HG02981 (cell line): ENCODE measurements around the gene ESR1.

Experiments
- ATAC-seq: cut with Tn5 transposase; IDR thresholded peaks from one replicate; pipeline ENCODE4 v1.9.1; 2021; ENCODE audit warnings: mild to moderate bottlenecking, moderate library complexity; ENCODE audit not compliant: unreplicated experiment

ESR1 gene

DNA sequence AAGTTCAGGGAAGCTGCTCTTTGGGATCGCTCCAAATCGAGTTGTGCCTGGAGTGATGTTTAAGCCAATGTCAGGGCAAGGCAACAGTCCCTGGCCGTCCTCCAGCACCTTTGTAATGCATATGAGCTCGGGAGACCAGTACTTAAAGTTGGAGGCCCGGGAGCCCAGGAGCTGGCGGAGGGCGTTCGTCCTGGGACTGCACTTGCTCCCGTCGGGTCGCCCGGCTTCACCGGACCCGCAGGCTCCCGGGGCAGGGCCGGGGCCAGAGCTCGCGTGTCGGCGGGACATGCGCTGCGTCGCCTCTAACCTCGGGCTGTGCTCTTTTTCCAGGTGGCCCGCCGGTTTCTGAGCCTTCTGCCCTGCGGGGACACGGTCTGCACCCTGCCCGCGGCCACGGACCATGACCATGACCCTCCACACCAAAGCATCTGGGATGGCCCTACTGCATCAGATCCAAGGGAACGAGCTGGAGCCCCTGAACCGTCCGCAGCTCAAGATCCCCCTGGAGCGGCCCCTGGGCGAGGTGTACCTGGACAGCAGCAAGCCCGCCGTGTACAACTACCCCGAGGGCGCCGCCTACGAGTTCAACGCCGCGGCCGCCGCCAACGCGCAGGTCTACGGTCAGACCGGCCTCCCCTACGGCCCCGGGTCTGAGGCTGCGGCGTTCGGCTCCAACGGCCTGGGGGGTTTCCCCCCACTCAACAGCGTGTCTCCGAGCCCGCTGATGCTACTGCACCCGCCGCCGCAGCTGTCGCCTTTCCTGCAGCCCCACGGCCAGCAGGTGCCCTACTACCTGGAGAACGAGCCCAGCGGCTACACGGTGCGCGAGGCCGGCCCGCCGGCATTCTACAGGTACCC lies at the start of gene ESR1:
TSS of gene ESR1 (plus strand) at position 170 of the 858 bp plus-strand sequence. CDS start at position 401, 231 bp downstream.
- no peak for ATAC-seq

DNA sequence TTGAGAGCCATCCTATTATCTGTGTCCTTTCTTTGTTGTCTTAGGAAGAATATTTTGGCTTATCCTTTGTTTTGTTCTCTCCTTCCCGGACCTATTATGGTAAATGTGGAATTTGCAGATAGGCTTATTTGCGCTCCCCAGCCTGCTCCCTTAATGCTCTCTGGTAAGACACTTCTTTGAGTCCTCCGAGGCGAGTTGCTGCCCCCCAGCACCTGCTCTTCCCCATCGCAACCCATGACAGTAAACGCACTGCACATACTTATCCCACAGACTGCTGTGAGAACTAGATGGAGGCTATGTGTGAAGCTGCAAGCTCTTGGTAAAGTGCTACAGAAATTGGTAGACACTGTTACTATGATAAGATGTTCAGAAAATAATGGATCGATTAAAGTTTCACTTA lies 47.0 kb upstream of the ESR1 start:
- ATAC-seq: no peak

DNA sequence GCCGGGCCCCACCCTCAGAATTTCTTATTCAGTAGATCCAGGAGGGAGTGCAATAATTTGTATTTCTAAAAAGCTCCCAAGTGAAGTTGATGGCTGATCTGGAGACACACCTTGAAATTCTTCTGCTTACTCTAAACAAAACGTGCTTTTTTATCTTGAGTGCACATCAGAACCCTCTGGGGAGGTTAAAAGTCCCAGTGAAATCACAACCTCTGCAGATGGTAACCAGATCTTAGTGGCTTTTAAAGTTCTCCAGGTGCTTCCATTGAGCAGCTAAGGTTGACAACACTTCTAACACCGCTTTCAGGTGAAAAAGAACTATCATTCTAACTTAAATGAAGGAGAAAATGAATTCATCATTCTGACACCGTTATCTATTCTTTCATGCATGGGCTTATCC lies 45.6 kb upstream of the ESR1 start:
- ATAC-seq: no peak

DNA sequence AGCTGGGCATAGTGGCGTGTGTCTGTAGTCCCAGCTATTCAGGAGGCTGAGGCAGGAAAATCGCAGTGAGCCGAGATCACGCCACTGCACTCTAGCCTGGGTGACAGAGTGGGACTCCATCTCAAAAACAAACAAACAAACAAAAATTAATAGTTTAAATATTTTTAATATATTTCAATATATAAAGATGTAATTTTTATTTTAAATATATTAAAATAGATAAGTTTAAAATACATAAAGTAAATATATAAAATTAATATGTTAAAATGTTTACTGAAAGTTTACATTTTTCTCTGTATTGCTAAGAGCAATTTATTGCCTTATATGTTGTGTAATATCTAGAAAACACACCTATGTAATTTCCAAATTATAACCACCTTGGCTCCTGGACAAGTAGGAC lies 44.7 kb upstream of the ESR1 start:
- ATAC-seq: no peak

DNA sequence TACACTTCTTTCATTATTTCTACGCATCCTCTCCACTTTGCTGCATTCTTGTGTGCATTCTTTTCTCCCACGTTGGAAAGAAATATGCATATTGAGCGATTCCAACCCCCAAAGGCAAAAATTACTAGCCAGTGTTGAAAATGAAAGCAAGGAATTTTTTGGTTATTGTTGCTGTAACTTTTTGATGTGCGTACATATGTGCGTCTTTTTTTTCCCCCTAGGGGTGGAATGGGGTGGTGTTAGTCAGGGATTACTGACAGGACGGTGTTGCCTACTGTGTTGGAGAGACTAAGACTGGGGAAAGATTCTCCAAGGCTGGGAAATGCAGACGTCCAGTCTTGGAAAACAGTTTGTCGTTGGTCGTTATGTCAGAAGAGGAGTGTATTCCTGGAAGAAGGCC lies 44.2 kb upstream of the ESR1 start:
- no peak for ATAC-seq

DNA sequence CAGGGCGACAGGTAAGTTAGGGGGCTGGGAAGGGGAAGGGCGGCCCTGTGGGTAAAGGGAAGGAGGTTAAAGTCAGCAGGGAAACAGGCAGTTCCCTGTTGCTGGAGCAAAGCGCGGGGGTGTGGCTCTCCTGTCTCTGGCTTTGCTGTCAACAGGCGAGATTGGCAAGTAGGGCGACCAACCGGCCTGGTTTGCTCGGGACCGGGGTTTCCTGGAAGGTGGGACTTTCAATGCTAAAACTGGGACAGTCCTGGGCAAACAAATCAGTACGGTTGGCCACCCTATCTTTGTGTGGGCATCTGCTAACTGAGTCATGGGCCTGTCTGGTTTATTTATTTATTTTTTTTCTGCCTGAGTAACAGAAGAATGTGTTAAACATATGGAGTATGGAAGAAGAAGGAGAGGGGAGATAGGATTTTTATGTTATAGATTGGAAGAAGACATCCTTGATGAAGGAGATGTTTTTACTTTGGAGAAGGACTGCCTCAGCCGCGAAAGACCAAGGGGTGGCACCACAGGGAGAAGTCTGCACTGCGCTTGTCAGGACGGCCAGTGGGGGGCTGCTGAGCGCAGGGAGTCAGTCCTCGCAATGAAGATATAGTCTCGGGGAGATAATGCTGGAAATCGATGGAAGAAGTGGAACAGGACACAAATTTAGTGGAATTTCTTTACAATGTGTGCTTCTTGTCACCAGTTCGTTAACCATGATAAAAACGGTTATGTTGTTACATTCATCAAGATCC lies 43.4 kb upstream of the ESR1 start:
- peak; percentile 79 for ATAC-seq

DNA sequence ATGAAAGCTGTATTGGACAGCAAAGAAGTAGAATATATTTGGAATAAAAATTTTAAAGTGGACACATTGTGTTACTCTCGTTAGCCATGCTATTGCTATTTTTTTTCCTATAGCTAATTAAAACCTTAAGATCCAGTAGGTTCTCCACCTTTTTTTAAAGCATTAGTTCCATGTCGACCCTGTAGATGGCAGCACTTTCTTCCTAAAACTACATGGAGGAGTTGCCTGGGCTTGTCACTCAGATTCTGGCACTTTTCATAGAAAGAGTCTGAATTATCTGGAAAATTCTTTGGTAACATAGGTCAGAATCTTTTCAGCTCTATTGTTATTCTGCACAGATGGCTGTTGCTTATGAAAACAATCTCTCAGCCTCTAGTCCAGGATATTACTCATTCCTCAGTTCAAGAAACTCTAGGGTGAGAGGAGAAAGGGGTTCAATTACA lies 42.0 kb upstream of the ESR1 start:
- peak; percentile 81 for ATAC-seq

DNA sequence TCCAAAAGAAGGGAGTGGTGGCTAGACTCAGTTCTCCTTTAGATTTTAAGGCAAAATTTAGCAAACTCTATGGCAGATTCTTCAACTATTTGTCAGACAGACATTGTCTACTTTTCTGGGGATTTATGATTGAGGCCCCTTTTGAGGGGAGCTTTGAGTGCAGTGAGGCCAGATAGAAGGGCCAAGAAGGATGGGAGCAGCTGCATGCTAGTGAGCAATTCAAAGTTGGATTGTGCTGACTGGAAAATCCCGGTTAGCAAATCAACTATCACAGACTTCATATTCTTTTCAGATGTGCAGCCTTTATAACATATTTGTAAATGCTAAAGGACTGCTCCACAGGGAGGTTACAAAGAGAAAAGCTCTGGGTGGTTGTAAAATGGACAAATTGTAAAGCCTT lies 35.0 kb upstream of the ESR1 start:
- ATAC-seq: no peak

DNA sequence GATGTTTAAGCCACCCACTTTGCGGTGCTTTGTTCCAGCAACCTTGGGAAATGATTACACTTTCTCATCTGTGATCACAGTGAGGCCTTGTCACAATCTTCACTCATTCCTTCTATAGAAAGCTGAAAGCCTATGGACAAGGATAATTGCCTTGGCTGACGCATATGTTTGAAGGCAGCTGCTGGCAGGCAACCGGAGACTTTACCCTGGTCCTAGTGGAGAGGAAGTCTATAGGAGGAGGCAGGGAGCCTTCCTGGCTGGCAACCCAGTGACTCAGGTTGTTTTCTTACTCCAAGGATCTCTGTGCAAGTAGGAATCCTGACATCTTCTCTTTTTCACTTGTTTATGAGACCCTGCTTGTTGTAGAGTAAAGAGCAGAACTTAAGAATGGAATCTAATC lies 34.1 kb upstream of the ESR1 start:
- no peak for ATAC-seq

DNA sequence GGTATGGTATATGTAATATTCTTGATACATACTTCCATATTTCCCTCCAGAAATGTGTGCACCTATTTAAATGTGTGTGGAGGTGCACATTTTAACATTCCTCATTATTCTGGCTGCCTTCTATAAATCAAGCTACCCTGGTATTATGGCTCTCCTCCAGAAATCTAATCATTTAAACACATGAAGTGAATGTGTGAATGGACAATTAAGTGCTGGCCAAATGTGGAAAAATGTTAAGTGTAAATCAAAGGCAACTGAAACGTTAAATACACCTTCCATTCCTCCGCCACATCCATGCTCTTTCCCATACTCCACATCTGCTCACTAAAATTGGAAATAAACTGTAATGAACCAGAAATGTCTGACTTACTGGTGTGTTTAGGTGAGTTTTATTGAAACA lies 24.9 kb upstream of the ESR1 start:
- ATAC-seq: no peak

DNA sequence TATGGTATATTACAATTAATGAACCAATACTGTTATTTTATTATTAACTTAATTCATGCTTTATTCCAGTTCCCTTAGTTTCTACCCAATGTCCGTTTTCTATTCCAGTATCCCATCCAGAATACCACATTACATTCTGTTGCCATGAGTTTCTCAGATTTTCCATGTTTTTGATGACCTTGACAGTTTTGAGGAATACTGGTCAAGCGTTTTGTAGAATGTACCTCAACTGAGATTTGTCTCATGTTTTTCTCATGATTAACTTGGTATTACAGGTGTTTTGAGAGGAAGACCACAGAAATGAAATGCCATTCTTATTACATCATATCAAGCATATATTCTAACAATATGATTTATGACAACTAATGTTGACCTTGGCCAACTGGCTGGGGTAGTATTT lies 23.8 kb upstream of the ESR1 start:
- ATAC-seq: no peak

DNA sequence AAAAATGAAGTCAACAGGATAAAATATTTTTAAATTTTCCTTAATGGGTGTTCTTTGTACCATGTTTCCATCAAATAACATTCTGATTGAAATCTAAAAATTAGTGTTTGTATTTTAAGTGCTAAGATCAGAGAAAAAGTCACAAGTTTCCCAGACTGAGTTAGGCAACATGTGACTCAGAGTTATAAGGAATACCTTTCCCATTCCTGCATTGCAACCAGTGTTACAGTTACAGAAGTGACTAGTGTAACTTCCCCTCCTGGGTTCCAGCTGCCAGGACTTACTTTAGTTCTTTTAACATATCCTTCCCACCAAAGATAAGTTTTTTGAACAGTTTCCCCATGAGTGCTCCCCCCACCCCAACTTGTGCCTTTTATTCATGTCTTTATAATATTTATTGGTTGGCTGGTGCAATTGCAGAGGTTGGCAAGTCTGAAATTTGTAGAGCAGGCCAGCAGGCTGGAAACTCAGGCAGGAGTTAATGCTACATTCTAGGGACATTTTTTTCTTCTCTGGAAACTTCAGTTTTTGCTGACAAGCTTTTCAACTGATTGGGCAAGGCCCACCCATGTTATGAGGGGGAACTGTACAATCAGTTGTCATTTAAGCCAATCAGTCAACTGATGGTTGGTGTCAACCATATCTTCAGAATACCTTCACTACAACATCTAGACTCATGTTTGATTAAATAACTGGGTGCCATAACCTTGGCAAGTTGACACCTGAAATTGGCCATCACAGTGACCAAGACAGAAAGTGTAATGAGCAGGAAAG lies 22.9 kb upstream of the ESR1 start:
- ATAC-seq: no peak

DNA sequence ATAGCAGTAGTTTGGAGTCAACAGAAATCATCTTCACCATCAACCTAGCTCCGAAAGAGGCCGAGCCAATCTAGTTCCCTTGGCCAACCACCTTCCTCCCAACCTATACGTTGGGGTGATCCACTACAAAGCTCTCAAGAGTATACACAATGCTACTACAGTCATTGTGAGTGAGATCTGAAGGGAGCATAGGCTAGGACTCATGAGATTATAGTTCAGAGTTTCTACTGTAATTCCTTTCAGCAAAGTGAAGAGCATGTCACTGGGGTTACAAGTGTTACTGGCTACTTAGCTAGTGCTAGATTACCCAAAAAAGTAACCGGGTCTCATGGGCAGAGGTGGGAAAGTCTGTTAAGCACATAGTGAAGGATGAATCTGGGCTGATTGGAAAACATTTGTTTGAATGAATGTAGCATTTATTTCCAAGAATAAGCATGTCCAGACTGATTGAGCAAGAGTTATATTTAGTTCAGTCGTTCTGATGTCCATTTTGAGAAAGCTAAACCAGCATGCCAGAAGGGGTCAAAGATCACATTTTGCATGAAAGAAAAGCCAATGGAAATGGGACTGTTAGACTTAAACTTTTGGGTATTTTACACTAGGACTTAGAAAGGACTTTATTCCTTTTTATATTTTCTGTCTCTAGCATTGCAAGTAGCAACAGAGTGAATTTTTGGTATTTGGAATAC lies 10.5 kb upstream of the ESR1 start:
- no peak for ATAC-seq

DNA sequence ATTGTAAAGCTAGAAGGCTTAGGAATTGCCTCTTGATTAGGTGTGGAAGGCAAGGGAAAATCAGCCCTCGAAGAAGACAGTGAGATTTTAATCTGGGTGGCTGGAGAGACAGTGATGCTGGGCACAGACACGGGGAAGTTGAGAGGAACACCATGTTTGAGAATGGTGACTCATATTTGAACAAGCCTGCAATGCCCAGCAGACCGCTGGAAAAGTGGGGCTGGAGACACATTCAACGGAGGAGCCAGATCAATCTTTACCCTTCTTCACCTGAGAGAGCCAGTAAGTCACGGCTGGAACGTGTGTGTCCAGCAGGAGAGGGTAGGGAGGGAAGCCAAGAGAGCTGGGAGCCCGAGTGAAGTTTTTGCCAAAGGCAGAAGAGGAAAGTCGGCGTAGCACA lies 3.7 kb upstream of the ESR1 start:
- ATAC-seq: no peak

DNA sequence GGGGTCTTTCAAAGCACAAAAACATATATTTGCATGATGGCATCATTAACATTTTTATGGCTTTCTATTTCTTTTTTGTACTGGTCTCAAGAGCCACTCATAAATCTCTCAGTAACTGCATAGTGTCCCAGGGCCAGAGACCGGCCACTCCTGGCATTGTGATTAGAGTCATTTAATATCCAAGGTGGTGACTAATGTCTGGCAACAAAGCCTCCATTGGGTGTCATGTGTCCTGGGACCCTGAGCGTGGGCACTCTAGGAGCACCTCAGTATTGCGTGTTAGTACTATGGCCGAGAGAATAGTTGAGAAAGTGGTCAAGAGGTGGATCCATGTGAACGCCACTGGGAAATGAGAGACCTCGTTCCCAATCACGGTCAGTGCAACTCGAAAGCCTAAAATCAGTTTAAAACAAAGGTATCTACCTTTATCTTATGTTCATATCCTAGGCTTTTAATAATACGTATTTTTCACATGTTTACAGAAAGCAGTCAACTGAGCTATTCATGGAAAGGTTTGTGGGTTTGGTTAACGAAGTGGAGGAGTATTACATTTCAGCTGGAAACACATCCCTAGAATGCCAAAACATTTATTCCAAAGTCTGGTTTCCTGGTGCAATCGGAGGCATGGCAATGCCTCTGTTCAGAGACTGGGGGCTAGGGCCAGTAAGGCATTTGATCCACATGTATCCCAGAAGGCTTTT lies 2.7 kb upstream of the ESR1 start:
- ATAC-seq: no peak

DNA sequence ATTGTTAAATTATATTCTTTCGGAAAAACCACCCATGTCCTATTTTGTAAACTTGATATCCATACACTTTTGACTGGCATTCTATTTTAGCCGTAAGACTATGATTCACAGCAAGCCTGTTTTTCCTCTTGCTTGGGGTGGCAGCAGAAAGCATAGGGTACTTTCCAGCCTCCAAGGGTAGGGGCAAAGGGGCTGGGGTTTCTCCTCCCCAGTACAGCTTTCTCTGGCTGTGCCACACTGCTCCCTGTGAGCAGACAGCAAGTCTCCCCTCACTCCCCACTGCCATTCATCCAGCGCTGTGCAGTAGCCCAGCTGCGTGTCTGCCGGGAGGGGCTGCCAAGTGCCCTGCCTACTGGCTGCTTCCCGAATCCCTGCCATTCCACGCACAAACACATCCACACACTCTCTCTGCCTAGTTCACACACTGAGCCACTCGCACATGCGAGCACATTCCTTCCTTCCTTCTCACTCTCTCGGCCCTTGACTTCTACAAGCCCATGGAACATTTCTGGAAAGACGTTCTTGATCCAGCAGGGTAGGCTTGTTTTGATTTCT lies 2.1 kb upstream of the ESR1 start:
- ATAC-seq: no peak

DNA sequence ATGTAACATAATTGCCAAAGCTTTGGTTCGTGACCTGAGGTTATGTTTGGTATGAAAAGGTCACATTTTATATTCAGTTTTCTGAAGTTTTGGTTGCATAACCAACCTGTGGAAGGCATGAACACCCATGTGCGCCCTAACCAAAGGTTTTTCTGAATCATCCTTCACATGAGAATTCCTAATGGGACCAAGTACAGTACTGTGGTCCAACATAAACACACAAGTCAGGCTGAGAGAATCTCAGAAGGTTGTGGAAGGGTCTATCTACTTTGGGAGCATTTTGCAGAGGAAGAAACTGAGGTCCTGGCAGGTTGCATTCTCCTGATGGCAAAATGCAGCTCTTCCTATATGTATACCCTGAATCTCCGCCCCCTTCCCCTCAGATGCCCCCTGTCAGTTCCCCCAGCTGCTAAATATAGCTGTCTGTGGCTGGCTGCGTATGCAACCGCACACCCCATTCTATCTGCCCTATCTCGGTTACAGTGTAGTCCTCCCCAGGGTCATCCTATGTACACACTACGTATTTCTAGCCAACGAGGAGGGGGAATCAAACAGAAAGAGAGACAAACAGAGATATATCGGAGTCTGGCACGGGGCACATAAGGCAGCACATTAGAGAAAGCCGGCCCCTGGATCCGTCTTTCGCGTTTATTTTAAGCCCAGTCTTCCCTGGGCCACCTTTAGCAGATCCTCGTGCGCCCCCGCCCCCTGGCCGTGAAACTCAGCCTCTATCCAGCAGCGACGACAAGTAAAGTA lies 547 bp upstream of the ESR1 start:
- ATAC-seq: no peak

DNA sequence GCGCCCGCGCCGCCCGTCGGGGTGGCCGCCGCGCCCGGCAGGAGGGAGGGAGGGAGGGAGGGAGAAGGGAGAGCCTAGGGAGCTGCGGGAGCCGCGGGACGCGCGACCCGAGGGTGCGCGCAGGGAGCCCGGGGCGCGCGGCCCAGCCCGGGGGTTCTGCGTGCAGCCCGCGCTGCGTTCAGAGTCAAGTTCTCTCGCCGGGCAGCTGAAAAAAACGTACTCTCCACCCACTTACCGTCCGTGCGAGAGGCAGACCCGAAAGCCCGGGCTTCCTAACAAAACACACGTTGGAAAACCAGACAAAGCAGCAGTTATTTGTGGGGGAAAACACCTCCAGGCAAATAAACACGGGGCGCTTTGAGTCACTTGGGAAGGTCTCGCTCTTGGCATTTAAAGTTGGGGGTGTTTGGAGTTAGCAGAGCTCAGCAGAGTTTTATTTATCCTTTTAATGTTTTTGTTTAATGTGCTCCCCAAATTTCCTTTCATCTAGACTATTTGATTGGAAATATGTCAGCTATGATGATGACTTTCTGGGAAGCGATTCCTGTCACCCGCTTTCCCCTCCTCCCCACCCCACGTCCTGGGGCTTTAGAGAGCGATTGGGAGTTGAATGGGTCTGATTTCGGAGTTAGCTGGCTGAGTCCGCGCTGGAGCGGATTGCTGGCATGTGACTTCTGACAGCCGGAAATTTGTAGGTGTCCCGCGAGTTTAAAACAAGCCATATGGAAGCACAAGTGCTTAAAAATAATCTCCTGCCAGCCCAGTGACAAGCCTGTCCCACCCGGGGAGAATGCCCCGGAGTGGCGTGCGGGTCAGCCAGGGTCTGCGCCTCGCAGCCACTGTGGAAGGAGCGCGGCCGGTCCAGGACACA lies 1.1 kb downstream of the ESR1 start:
- ATAC-seq: no peak
